Cardiac muscle cell (in vitro differentiated cells and primary cell): ENCODE results near the gene PRG2. TPM values are rescaled to one million over a fixed set of nuclear protein-coding genes. Genes with fewer than 3 reads are reported as not detected.
A peak's percentile ranks its signal among the peaks of the same experiment; 100 is the strongest.

Source experiments
- DNase-seq, 2 donors: peaks; one replicate each; pipeline versions ENCODE4 v3.0.0 to v3.0.0-alpha.2; 2010 to 2017; ENCODE audit warnings: low read depth in 1 of 2, low spot score in 1 of 2
- H3K27ac ChIP-seq: fragments of 200-600 bp; sonication (generic); 2 replicates; pipeline ENCODE4 v1.5.1; 2016
- H3K27me3 ChIP-seq: fragments of 200-600 bp; sonication (generic); 2 replicates; pipeline ENCODE4 v1.6.0; 2016; ENCODE audit warnings: control low read depth
- H3K36me3 ChIP-seq: fragments of 200-600 bp; sonication (generic); 2 replicates; pipeline ENCODE4 v1.5.1; 2016; ENCODE audit warnings: control low read depth
- H3K4me1 ChIP-seq: fragments of 200-600 bp; sonication (generic); 2 replicates; pipeline ENCODE4 v1.8.1; 2017; ENCODE audit warnings: low read depth, mild to moderate bottlenecking, mixed run types
- H3K4me3 ChIP-seq: fragments of 200-600 bp; sonication (generic); 2 replicates; pipeline ENCODE4 v1.5.1; 2016; ENCODE audit warnings: mild to moderate bottlenecking
- H3K9me3 ChIP-seq: fragments of 200-600 bp; sonication (generic); 2 replicates; pipeline ENCODE4 v1.5.1; 2017; ENCODE audit warnings: low read depth, mild to moderate bottlenecking, control low read depth
- CTCF ChIP-seq: IDR thresholded peaks from 2 replicates; pipeline ENCODE4 v1.5.1; 2012; ENCODE audit warnings: low read depth, mild to moderate bottlenecking, low read length
- polyA plus RNA-seq: library from polyadenylated mRNA; unstranded; fragments of >200 nt; fragmentation: Nextera tagmentation; extraction: Ambion mirVana; gene quantifications from 2 replicates; pipeline ENCODE4 v1.2.1, GENCODE V29; 2016
- total RNA-seq: library from RNA; depleted of rRNA; stranded (reverse); fragments of >200 nt; gene quantifications from 2 replicates; pipeline ENCODE4 v1.2.3, GENCODE V29; 2016

The PRG2 gene
- total and polyA plus RNA-seq, 2 experiments from 2014 or later = not detected

DNA sequence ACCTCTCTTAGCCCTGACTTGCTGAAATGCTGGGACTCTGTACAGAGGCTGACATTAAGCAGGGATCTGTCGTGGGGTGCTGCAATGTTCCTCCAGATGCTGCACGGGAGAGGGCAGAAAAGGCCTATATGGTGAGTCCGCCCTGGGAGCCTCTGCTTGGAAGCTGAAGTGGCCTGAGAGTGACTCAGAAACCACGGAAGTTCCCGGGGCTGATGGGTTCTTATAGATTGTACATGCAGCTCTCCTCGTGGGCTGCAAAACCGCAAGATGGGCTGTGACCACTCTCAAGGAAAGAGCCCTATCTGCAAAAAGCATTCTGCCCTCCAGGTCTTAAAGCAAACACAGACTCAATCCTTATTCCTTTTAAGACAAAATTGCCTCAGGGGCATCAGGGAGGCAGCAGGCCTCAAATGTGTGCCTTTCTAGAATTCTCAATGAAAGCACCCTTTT, 42.3 kb upstream of the PRG2 start:
- DNase-seq = peak in 1 of 2 donors; percentile 95
- Histone ChIP-seq H3K9me3 (no peaks in the 10 kb centered on the region), H3K27me3 (peaks cover 2% of the 10 kb centered on the region), H3K36me3 (no peaks in the 10 kb centered on the region), H3K4me3 (no peak overlapping the region), H3K4me1 (no peaks in the 10 kb centered on the region), H3K27ac (no peak overlapping the region)
- peak; percentile 11 for TF ChIP-seq CTCF

- Histone ChIP-seq H3K9me3 (no peaks in the 10 kb centered on the region), H3K27me3 (peaks cover 2% of the 10 kb centered on the region), H3K36me3 (no peaks in the 10 kb centered on the region), H3K4me1 (no peaks in the 10 kb centered on the region), H3K27ac (no peak overlapping the region), H3K4me3 (no peak overlapping the region)
- DNase-seq = peak in 1 of 2 donors; percentile 28
- no peak for TF ChIP-seq CTCF
Measured at GRCh38 chr11:57432149-57432561, 41.7 kb upstream of the PRG2 start.

- Histone ChIP-seq H3K27ac (no peak overlapping the region), H3K9me3 (no peaks in the 10 kb centered on the region), H3K36me3 (no peaks in the 10 kb centered on the region), H3K27me3 (peaks cover 2% of the 10 kb centered on the region), H3K4me3 (no peak overlapping the region), H3K4me1 (no peaks in the 10 kb centered on the region)
- DNase-seq = no peak
- TF ChIP-seq CTCF = peak; percentile 19
Measured at GRCh38 chr11:57430952-57431351, 40.5 kb upstream of the PRG2 start.

GRCh38 chr11:57429946-57430345, 39.5 kb upstream of the PRG2 start:
- Histone ChIP-seq H3K9me3 (no peaks in the 10 kb centered on the region), H3K36me3 (no peaks in the 10 kb centered on the region), H3K4me3 (no peak overlapping the region), H3K27me3 (peaks cover 2% of the 10 kb centered on the region), H3K27ac (no peak overlapping the region), H3K4me1 (no peaks in the 10 kb centered on the region)
- no peak for DNase-seq
- TF ChIP-seq CTCF = no peak

DNA sequence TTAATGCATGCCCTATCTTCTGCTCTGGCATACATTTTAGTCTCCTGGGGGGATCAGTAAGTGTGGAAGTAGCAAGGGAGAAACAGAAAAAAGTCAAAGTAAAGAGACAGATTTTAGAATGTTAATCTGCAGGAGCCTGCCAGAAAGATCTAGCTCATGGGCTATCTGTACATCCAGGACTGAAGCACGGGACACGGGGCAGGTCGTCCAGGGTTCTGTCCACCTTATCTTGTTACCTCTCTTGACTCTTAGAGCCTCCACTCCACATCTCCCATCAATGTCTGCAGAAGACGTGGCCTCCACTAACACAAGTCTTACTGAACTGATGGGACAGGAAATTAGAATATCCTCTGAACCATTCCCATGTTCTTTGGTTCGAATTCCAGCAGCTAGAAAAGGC, 38.2 kb upstream of the PRG2 start:
- no peaks in the 10 kb centered on the region for H3K9me3 ChIP-seq
- no peak overlapping the region for H3K27ac ChIP-seq
- no peaks in the 10 kb centered on the region for H3K36me3 ChIP-seq
- no peak for TF ChIP-seq CTCF
- peaks cover 2% of the 10 kb centered on the region for H3K27me3 ChIP-seq
- H3K4me1 ChIP-seq = no peaks in the 10 kb centered on the region
- H3K4me3 ChIP-seq = no peak overlapping the region
- no peak for DNase-seq

DNA sequence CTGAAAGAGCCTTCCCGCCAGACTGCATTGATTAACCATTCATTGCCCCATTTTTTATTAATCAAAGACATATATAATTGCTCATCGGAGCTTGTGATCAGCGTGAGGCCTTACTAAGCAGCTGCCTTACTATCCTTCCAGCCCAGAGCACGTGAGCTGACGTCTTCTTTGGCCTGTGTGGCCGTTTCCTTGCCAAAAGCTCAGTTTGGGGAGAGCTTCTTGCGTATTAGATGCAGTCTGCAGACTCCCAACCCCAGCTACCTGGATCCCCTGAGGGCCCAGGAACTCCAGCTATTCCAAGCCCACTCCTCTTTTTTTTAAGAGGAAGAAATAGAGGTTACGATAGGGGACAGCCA, 37.3 kb upstream of the PRG2 start:
- no peaks in the 10 kb centered on the region for H3K36me3 ChIP-seq
- no peaks in the 10 kb centered on the region for H3K4me1 ChIP-seq
- peaks cover 2% of the 10 kb centered on the region for H3K27me3 ChIP-seq
- H3K9me3 ChIP-seq = no peaks in the 10 kb centered on the region
- TF ChIP-seq CTCF = no peak
- H3K27ac ChIP-seq = no peak overlapping the region
- no peak overlapping the region for H3K4me3 ChIP-seq
- DNase-seq = peak in 1 of 2 donors; percentile 94
